ENCODE results near the gene NACC2. TPM values are rescaled to one million over a fixed set of nuclear protein-coding genes. Genes with fewer than 3 reads are reported as not detected.

The NACC2 gene
- total RNA-seq, 1 experiment from 2014 or later: 62.0 TPM

GRCh38 chr9:135960411-135961276 lies 134.4 kb downstream of the NACC2 start:
- ATAC-seq: peak; percentile 60
- DNase-seq (ENCODE audit: low read depth, low spot score): no peak
- ChIA-PET CTCF (interaction anchor here (0.6 kb wide), 1 partner anchor 164 kb away, joined by 3 read pairs; no protein-coding TSS in a partner anchor), POLR2A (interaction anchor here (0.6 kb wide), 1 partner anchor 242 kb away, joined by 3 read pairs; no protein-coding TSS in a partner anchor)
- intact Hi-C loops (cut with micrococcal nuclease; ENCODE audit: unreplicated experiment): no loop called here
- TF ChIP-seq POLR2AphosphoS5 (IDR thresholded peaks at IDR 0.05; ENCODE audit: low read depth, low read length) (no peak), CTCF (IDR thresholded peaks at IDR 0.05) (no peak), REST (IDR thresholded peaks at IDR 0.05; ENCODE audit: insufficient read depth in 1 of 2, low read depth in 2 of 2, low read length in 1 of 2) (no peak), SIN3A (IDR thresholded peaks at IDR 0.05; ENCODE audit: borderline replicate concordance, insufficient read depth, low read depth, low read length) (no peak), TCF7L2 (IDR thresholded peaks at IDR 0.05; ENCODE audit: low read depth, low read length) (no peak)
- Histone ChIP-seq H3K4me3 (ENCODE audit: low read depth in 2 of 2, low read length in 2 of 2) (peak overlapping the region; percentile 70), H3K4me1 (ENCODE audit: control insufficient read depth, insufficient read depth, low read length) (no peaks in the 10 kb centered on the region), H3K27ac (ENCODE audit: low read length) (peak overlapping the region; percentile 71), H3K36me3 (ENCODE audit: control insufficient read depth, insufficient read depth, low read length) (no peaks in the 10 kb centered on the region), H3K9me3 (ENCODE audit: control insufficient read depth, insufficient read depth, low read depth, low read length) (no peaks in the 10 kb centered on the region), H3K27me3 (ENCODE audit: control insufficient read depth, insufficient read depth, low read length) (no peaks in the 10 kb centered on the region)
- no TSS peak for BruUV-seq (replicated peaks)
- in situ Hi-C loops (cut with HindIII; ENCODE audit: low pct_unique_long_range_greater_than_20kb, low sequenced_read_pairs): no loop called here

- TF ChIP-seq CTCF (IDR thresholded peaks at IDR 0.05) (no peak), TCF7L2 (IDR thresholded peaks at IDR 0.05; ENCODE audit: low read depth, low read length) (no peak), POLR2AphosphoS5 (IDR thresholded peaks at IDR 0.05; ENCODE audit: low read depth, low read length) (no peak), SIN3A (IDR thresholded peaks at IDR 0.05; ENCODE audit: borderline replicate concordance, insufficient read depth, low read depth, low read length) (no peak), REST (IDR thresholded peaks at IDR 0.05; ENCODE audit: insufficient read depth in 1 of 2, low read depth in 2 of 2, low read length in 1 of 2) (no peak)
- POLR2A ChIA-PET: interaction anchor here (0.6 kb wide), 2 partner anchors 15 to 241 kb away, joined by 3 to 8 read pairs; no protein-coding TSS in a partner anchor
- H3K27ac ChIP-seq (ENCODE audit: low read length): peak overlapping the region; percentile 71
These were observed 135.3 kb downstream of the NACC2 start for GRCh38 chr9:135959814-135960213.

More at GRCh38 chr9:135959814-135960213, 135.3 kb downstream of the NACC2 start:
- intact Hi-C loops (cut with micrococcal nuclease; ENCODE audit: unreplicated experiment) (no loop called here), in situ Hi-C loops (cut with HindIII; ENCODE audit: low pct_unique_long_range_greater_than_20kb, low sequenced_read_pairs) (no loop called here)
- H3K4me3 ChIP-seq (ENCODE audit: low read depth in 2 of 2, low read length in 2 of 2): peak overlapping the region; percentile 70
- no peaks in the 10 kb centered on the region for H3K9me3 ChIP-seq (ENCODE audit: control insufficient read depth, insufficient read depth, low read depth, low read length)
- no peaks in the 10 kb centered on the region for H3K4me1 ChIP-seq (ENCODE audit: control insufficient read depth, insufficient read depth, low read length)
- H3K27me3 ChIP-seq (ENCODE audit: control insufficient read depth, insufficient read depth, low read length): no peaks in the 10 kb centered on the region
- no peak for ATAC-seq
- no TSS peak for BruUV-seq (replicated peaks)
- no peak for DNase-seq (ENCODE audit: low read depth, low spot score)
- CTCF ChIA-PET: no interaction called here
- no peaks in the 10 kb centered on the region for H3K36me3 ChIP-seq (ENCODE audit: control insufficient read depth, insufficient read depth, low read length)
